ENCODE measurements around the gene MTFP1. TPM values are rescaled to one million over a fixed set of nuclear protein-coding genes. Genes with fewer than 3 reads are reported as not detected.

Gene MTFP1
- total RNA-seq, 2 experiments from 2014 or later, result 49.5 to 52.1 TPM

DNA sequence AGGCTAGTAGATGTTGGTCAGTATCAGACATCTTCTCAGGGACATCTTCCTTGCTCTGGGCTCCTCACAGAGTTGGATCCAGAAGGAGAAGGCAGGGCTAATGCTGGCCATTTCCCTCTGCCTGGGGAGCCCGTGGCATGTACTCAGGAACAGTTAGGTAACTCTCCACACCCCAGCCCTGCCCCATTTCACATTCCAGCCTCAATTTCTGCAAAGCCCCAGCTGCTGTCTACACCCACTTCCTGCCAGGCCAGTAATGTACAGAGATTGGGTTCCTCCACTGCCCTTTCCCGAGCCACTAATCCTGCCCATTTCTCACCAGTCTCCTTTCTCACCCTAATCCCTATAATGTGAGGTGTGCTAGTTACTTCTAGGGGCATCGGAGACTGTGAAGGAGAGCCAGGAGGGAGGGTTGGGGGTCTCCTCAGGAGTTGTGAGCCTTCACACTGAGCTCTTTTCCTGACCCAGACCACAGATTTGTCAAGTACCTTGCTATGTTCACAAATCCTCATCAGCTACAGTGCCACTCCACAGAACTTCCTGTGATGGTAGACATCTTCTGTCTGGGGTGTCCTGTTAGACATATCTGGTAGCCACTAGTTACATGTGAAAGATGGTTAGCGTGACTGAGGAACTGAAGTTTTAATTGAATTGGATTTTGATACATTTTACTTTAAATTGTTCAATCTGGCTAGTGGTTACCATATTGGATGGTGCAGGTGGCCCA is 47.6 kb downstream of the MTFP1 start:
- Mint-ChIP-seq H3K36me3 (ENCODE audit: low read depth) (no peaks in the 10 kb centered on the region), H3K9me3 (no peaks in the 10 kb centered on the region), H3K27me3 (peaks cover 11% of the 10 kb centered on the region), H3K4me1 (peaks cover 19% of the 10 kb centered on the region), H3K27ac (no peak overlapping the region), H3K4me3 (no peak overlapping the region)
- DNase-seq, result no peak
- POLR2A ChIA-PET, result no interaction called here
- CTCF ChIA-PET, result no interaction called here

- no peaks in the 10 kb centered on the region for H3K9me3 Mint-ChIP-seq
- no peaks in the 10 kb centered on the region for H3K36me3 Mint-ChIP-seq (ENCODE audit: low read depth)
- POLR2A ChIA-PET, result no interaction called here
- no peak for DNase-seq
- CTCF ChIA-PET, result no interaction called here
- H3K4me1 Mint-ChIP-seq, result peaks cover 19% of the 10 kb centered on the region
- H3K27ac Mint-ChIP-seq, result no peak overlapping the region
- H3K4me3 Mint-ChIP-seq, result no peak overlapping the region
- peaks cover 9% of the 10 kb centered on the region for H3K27me3 Mint-ChIP-seq
These were observed 48.6 kb downstream of the MTFP1 start for GRCh38 chr22:30474121-30474520.

GRCh38 chr22:30474683-30475424 is 49.3 kb downstream of the MTFP1 start:
- ChIA-PET POLR2A (no interaction called here), CTCF (interaction anchor here (1.3 kb wide), 1 partner anchor 48 kb away, joined by 5 read pairs; no protein-coding TSS in a partner anchor)
- Mint-ChIP-seq H3K9me3 (no peaks in the 10 kb centered on the region), H3K27ac (no peak overlapping the region), H3K4me1 (peaks cover 18% of the 10 kb centered on the region), H3K27me3 (peaks cover 9% of the 10 kb centered on the region), H3K36me3 (ENCODE audit: low read depth) (no peaks in the 10 kb centered on the region), H3K4me3 (no peak overlapping the region)
- no peak for DNase-seq

Other genes starting within 250 kb of the MTFP1 start
- 10 to 100 TPM; 94.6 to 94.8 TPM for gene LIF, start 179.0 kb upstream of the MTFP1 start, total RNA-seq
- gene OSM, start 158.9 kb upstream of the MTFP1 start, total RNA-seq, result 100 to 1,000 TPM; 103 to 107 TPM
- gene CASTOR1, start 136.3 kb upstream of the MTFP1 start, total RNA-seq, result 10 to 100 TPM; 14.2 to 14.6 TPM
- gene TBC1D10A, start 98.8 kb upstream of the MTFP1 start, total RNA-seq, result 10 to 100 TPM; 37.9 to 41.6 TPM
- gene SF3A1, start 68.9 kb upstream of the MTFP1 start, total RNA-seq, result 100 to 1,000 TPM; 225 to 226 TPM
- gene CCDC157, start 68.8 kb upstream of the MTFP1 start, total RNA-seq, result 1 to 10 TPM; 3.2 to 3.6 TPM
- 10 to 100 TPM; 12.2 to 13.3 TPM for gene RNF215, start 38.4 kb upstream of the MTFP1 start, total RNA-seq
- 1 to 10 TPM; 5.6 to 7.4 TPM for gene SEC14L2, start 28.8 kb upstream of the MTFP1 start, total RNA-seq
- gene SEC14L3, start 46.2 kb downstream of the MTFP1 start, total RNA-seq, result under 1 TPM in 1 of 2 experiments, not detected in 1; 0.25 TPM
- gene SEC14L4, start 79.9 kb downstream of the MTFP1 start, total RNA-seq, result not detected
- not detected for gene SEC14L6, start 121.0 kb downstream of the MTFP1 start, total RNA-seq
- gene GAL3ST1, start 148.9 kb downstream of the MTFP1 start, total RNA-seq, result not detected
- 10 to 100 TPM; 48.3 to 54.9 TPM for gene PES1, start 166.1 kb downstream of the MTFP1 start, total RNA-seq
- gene TCN2, start 181.4 kb downstream of the MTFP1 start, total RNA-seq, result 1 to 10 TPM; 1.7 to 1.9 TPM
- 1 to 10 TPM; 5.3 to 5.8 TPM for gene SLC35E4, start 210.0 kb downstream of the MTFP1 start, total RNA-seq
- gene DUSP18, start 242.1 kb downstream of the MTFP1 start, total RNA-seq, result 10 to 100 TPM; 14.3 to 18.5 TPM